GM04503 (cell line): ENCODE measurements around the gene GPLD1.

Experiments used
- DNase-seq: peaks from one replicate; pipeline ENCODE4 v3.0.0-alpha.2; 2012; ENCODE audit warnings: low read depth

The GPLD1 gene

DNA sequence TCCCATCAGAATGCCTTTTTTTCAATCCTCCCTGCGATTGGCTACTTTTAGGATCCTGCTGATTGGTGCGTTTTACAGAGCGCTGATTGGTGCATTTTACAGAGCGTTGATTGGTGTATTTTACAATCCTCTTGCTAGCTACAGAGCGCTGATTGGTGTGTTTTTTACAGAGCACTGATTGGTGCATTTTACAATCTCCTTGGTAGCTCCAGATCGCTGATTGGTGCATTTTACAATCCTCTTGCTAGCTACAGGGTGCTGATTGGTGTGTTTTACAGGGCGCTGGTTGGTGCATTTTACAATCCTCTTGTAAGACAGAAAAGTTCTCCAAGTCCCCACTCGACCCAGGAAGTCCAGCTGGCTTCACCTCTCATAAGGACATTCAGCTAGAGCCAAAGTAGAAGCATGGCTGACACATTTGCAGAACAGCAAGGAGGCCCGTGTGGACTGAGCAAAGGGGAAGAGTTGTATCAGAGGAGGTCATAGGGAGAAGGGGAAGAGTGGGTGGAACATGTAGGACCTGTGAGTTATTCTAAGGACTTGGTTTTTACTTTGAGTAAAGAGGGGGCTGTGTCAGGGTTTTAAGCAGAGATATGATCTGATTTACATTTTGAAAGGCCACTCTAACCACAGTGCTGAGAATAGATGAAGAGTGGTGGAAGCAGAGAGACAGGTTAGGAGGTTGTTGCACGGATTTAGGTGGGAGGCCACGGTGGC, 8.0 kb upstream of the GPLD1 start:
- DNase-seq, result no peak

DNA sequence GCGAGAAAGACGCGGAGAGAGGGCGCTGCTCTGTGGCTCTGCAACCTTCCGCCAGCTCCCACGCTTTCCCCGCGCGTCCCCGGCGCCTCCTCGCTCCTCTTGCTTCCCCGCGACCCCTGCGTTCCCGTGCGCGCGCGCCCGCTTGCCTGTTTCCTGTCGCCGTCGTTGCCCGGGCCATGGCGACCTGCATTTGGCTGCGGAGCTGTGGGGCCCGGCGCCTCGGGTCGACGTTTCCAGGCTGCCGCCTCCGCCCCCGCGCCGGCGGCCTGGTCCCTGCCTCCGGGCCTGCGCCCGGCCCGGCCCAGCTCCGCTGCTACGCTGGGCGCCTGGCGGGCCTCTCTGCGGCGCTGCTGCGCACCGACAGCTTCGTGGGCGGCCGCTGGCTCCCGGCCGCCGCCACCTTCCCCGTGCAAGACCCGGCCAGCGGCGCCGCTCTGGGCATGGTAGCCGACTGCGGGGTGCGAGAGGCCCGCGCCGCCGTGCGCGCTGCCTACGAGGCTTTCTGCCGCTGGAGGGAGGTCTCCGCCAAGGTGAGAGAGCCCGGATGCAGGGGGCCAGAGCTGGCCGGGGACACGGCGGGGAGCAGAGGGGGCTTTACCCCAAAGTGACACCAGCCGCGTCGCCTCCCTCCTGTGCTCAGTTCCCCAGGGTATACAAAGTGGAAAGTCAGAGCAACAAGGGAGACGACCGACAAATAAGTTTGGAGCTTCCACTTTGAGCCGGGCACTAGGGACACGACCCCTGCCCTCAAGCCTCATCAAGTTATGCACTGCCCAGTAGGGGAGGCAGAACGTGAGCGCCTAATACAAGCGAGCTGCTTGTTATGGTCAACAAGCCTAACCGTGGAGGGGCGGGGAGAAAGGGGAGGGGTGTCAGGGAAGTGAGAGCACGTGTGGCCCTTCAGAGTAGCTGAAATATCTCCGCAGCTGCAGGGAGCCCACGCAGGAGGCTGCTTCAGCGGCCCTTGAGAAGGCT, 5.7 kb upstream of the GPLD1 start, which contains the start of gene ALDH5A1:
ALDH5A1 (plus strand) TSS at position 149 of the 975 bp plus-strand sequence; CDS start at position 177, 28 bp downstream.
- DNase-seq, result no peak

DNA sequence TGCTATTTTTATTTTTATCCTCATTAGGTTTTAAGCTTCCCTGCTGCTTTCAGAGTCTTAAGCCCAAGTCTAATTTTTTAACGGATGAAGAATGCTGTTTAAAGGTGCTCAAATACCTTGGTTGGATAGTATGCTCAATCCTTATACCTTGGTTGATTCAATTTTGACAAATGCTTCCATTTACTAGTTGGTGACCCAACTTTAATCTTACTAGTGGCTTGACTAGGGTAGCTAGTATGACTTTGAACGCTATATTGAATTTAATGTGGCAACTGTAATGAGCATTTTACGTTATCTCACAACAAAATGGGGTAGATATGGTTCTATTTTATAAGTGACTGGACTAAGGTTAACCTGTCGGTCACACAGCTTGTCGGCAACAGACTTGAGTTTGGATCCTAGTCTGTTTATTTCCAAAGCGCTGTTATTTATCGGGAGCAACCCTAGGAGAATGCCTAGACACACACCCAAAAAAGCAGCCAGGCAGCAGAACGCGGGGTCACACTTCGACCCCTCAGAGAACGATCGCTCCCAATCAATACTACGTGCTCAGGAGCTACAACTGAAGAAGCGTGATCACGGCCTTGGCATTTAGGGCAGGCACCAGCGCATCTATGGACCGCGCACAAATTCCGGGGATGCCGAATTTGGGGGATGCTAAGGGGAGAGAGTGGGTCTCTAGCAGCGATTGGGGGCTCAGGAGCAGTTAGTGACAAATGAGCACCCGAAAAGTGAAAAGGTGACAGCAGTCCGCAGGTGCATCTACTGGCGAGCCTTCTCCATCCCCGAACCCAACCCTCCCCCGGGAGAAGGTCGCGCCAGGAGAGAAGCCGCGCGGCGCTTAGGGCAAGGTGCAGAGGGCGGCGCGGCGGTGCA, 4.8 kb upstream of the GPLD1 start:
- DNase-seq, result no peak

DNA sequence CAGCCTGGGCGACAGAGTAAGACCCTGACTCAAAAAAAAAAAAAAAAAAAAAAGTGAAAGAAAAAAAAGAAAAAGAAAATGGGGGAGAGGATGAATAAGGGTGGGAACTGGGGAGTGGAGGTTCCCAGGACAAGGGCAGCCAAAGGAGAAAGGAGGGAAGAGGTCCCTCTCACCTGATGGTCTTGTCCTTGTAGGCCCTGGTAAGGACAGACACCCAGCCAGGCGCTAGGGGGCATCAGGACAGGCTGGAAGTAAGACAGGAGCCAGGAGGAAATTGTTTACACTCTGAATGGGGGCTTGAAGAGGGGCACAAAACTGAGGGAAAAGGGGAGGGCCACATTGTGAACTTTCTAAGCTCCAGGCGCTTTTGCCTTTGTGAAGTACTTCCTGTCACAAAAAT, 3.1 kb upstream of the GPLD1 start:
- no peak for DNase-seq

DNA sequence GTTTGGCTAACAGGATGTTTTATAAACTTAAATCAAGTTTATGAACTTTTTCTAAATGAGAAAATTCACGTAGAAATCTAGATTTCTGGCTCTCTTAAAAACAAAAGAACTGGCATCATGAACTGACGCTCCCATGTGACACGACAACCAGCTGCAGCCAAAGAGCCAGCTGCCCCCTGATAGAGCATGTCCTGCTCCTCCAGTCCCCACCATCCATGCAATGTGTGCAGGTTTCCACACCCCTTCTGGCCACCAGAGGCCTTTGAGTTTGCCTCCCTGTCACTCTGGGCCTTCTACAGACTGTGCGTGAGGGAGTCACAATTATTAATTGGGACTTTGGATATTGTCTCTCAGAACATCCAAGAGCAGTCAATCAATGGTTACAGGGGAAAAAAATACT, 1.6 kb upstream of the GPLD1 start:
- DNase-seq, result no peak

DNA sequence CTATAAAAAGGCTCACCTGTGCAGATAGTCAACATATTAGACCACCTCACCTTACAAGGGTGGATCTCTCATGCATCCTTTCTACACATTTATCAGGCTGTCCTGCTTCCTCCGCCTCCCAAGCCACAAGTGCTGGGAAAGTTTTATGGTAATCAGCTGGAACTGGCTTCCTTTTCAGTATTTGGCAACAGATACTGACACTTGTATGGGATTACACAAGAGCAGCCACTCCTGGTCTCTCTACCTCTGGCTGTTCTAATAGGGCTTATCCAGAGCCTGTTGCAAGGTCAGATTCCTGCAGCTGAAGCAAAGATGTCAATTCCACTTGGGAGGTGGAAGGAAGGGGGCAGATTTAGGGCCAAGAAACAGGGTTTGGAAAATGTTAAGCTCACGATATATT, 503 bp upstream of the GPLD1 start:
- DNase-seq, result no peak

DNA sequence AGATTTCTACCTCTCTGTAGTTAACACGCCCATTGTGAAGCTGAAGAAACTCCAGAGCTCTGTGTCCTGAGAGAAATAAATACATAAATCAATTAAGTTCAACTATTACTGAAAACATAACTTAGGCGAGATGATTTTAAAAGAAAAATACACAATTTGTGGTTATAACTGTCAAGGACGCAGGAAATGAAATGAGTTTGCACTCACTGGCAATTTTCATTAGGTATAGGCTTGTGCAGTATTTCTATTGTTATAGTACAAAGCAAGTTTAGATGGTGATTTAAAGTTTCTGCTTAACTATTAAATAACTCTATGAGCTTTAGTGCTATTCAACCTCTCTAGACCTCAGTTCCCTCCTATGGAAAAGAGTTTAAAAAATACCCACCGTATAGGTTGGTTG, 3.3 kb downstream of the GPLD1 start:
- no peak for DNase-seq

DNA sequence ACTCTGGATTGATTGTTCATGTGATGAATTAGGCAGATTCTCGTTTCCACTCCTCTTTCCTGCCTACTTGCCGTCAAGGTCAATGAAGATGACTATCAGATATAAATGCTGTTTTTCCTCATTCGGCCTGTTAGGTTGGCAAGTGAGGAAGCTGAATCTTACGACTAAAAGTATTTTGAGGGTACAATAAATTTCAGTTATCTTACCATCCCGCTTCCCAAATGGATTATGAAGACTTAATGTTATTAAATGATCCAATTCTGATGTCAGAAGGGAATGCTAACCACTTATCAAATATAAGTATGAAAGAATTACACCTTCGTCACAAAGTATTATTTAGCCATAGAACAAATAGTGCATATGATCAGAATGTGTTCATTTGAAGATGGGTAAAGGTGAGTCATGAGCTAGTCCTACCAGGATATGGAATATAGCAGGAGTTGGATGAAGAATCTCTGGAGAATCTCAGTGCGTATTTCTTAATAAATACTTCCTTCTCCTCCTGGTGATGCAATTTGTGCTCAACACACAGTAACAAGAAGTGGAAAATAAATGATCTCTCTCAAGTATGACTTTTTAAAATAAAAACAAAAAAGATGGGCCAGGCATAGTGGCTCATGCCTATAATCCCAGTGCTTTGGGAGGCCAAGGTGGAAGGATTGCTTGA, 4.6 kb downstream of the GPLD1 start:
- no peak for DNase-seq

DNA sequence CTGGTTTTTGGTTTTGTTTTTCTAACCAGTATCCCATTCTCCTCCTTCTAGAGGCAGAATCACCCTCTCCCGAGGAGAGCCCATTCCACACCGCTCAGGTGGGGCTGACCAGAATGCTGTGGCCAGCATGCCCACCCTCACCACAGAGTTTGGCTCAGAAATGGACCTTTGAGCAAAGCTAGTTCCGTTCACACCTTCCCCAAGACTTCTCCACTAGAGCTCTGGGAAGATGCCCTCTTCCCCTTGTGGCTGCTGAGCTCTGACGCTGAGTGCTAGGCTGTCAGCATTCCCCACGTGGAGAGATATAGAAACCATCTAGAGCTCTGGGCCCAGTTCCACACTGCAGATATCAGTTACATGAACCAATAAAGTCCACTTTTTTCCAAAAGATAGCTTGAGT, 7.9 kb downstream of the GPLD1 start:
- DNase-seq, result no peak

DNA sequence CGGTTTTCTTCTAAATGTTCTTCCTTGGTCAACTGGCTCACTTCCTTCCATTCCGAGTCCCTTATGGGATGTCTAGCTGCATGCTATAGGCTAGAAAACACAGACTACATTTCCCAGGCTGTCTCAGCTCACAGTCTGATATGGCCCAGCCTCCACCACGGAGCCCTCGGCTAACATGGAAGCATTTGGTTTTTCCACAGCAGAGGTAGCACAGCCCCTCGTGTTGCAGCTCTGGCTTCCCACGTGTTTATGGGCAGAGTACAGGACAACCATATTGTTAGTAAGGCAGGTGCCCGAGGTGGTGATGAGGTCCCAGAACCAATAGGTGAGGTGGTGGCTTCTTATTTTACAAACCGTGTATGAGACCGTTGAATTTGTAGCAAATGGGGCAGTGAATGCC, 8.7 kb downstream of the GPLD1 start:
- no peak for DNase-seq

DNA sequence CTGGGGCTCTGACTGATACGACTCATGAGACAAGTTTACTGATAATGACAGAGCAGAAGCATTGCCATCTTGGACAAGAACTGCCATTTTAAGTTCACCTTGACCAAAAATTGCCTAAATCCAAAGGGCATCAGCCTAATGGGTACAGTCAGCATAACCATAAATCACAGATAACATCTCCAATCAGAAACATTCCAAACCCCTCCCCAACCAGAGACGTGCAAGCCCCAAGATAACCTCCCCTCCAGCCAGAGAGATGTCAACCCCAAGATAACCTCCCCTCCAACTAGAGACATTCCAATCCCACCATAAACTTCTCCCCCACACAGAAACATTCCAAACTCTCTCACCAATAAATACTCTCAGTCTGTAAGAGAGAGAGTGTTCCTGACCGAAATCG, 10.5 kb downstream of the GPLD1 start:
- no peak for DNase-seq

DNA sequence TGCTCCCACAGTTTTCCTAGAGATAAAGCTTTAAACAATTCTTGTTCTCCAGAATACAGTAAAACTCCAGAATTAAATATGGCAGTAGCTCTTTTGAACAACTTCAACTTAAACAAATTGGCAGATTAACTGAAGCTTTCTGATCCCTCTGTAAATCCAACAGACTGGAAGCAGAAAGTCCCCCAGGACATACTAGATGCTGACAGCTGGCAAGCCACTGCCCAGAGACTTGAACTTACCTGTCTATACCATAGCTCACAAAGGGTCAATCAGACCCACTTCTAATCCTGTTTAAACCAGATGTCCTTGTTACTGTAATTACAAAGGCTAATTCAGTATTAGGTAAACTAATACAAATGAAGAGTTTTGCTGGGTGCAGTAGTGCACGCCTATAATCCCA, 12.3 kb downstream of the GPLD1 start:
- no peak for DNase-seq

DNA sequence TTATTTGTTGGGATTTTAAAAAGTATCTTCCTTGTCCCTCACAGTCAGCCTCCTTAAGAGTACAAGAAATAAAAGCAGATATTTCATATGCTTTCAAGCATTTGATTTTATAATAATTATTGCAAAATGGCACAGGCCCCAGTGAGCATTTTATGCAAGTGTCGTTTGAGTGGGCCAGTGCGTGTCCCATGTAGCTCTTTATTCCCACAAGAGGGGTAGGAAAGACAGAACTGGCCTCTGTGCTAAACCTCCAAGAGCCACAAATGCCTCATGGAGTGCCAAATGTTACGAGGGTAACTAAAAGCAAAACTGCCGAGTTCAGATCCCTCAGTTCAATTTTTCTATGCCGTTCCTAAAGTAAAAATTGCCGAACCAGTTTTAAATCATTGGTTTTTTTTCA, 12.7 kb downstream of the GPLD1 start:
- no peak for DNase-seq

DNA sequence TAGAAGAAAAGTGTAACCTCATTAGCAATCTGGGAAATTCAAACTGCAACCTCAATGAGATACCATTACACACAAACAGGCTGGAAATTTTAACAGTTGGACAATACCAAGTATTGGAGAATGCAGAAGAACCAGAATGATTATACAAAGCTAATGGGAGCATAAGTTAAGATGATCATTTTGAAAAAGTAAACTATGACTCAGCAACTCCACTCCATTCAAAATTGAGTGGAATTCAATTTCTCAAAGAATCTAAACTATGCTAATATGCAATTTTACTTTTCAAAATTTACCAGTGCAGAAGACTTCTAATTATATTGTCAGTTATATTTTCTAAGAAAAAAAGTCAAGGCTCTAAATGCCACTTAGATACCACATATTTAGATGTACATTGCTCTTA, 17.2 kb downstream of the GPLD1 start:
- DNase-seq, result no peak

DNA sequence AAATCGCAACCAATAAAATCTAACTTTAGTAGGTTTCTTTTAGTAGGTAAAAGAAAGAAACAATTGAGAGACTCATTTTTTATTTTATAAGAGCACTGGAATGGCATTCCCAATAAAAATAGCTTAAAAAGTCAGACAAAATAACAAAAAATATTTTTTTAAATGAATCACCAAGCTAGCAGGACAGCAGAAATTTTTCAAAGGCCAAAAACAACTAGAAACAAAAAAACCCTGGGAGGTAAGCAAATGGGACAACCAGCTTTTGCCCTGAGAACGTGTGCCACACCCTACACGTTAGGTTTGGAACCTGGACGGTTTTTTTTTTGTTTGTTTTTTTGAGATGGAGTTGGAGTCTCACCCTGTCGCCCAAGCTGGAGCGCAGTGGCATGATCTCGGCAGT, 19.6 kb downstream of the GPLD1 start:
- no peak for DNase-seq

DNA sequence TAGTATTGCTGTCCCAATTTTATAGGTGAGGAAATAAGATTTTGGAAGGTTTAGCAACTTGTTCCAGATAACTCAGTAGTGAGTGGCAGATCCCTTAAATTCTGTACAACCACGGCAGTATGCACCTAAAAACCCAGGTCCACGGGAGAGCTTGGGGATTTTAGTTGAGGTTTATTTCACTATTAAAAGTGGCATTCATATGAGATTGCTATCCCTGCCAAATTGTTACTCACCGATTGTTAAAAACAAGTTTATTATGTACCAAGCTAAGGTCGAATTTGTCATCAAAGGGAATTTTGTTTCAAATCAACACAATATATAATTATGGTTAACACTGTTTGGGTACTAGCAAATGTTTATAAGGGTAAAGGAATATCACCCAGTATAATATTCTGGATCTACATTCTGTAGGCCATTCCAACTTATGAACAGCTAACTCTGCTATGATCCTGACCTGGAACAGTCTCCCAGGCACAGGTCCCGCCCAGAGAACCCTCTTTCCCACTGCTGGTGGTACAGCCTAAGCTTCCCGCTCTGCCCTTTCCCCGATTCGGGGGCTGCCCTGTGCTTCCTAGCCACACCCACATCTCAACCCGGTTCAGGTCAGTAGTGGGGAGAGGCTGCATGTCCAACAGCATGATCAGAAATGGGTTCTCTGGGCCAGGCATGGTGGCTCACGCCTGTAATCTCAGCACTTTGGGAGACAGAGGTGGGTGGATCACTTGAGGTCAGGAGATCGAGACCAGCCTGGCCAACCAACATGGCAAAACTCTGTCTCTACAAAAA, 24.9 kb downstream of the GPLD1 start:
- DNase-seq, result no peak

DNA sequence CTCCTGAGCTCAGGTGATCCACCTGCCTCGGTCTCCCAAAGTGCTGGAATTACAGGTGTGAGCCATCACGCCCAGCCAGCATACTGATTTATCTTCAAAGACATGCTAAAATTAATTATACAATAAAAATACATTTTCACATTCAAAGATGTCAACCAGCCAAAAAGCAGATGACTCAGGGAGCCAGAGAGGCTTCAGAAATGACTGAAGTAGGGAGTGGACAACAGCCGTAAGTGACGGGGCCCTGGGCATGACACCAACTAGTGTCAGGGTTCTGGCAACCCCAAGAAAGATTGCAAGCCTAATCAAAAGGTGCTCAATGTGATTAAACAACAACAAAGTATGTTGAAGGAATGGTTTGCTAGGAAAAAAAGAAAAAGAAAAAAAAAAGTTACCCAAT, 28.4 kb downstream of the GPLD1 start:
- no peak for DNase-seq

DNA sequence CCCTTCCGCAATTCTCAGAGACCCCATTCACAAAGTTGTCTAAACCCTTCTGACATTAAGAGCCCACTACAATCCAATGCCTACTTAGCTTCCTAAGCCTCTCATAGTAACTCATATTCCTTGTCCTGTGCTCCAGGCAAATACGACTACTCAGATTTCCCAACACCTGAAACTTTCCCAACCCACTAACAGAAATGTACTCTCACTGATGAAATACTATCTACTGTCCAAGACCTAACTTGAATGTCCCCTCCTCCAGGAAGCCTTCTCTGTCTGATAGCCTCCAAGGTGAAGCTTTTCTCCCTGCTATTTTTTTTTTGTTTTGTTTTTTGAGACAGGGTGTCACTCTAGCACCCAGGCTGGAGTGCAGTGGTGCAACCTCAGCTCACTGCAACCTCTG, 30.4 kb downstream of the GPLD1 start:
- no peak for DNase-seq

DNA sequence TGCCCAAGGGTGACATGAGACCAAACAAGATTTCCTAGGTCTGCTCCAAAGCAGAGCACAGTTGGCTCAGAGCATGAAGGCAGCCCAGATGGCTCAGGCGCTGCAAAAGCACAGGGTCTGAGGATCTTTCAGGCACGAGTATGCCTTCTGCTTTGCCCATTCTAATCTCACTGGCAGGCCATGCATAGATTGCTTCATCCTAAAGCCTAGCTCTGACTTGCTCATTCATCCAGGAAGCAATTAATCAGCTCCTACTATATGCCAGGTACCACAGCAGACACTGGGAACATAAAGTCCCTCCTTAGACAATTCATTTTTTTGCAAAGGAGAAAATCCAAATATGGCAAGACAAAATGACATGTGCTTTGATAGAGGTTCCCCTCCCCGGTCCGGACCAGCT, 31.2 kb downstream of the GPLD1 start:
- no peak for DNase-seq

DNA sequence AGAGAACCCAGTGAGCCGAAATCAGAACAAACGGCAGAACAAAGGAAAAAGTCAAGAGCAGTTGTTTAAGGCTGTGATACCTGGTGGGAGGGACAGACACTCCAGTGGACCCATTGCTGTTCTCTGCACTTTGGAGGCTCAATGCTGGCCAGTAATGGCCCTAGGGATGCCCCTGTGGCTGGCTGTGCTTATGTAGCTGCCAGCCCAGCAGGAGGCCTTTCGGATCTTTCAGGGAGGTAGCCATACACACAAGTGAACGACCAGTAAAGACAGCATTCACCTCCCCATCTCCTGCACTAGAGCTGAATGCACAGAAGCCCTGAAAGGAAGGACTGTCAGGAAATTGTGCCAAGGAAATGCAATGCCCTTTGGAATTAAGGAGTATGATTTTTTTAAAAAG, 34.3 kb downstream of the GPLD1 start:
- DNase-seq, result no peak

DNA sequence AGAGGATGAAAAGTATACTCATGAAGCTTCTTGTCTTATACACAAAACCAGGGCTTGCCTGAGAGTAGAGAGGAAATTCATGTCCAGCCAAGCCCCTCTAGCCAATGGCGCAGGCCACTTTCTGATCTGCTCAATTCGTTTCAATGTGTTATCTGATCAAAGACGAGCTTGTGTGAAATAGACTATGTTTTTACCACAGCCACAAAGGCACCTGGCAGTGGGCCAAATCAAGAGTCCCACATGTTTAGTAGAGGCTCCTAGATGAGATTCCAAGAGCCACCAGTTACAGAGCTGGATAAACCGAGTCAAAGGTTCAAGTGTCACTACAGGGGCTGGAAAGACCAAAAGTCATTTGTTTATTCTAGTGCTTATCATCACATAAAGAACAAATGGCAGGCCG, 34.9 kb downstream of the GPLD1 start:
- DNase-seq, result no peak
